T47D (cell line): Measurements from ENCODE around the gene DTYMK.

Experiments used
- DNase-seq, 2 experiments: peaks; one replicate each; pipeline versions ENCODE4 v3.0.0 to v3.0.0-alpha.2; 2011 to 2012; ENCODE audit warnings: low read depth in 1 of 2, low spot score in 1 of 2
- JUND ChIP-seq: IDR thresholded peaks from 2 replicates; pipeline ENCODE4 v1.6.1; 2012; ENCODE audit warnings: low read depth
- in situ Hi-C: cut with HindIII; loops from 2 replicates; pipeline ENCODE4 v1.10.0; 2016; ENCODE audit warnings: low sequenced_read_pairs, low pct_unique_long_range_greater_than_20kb

DTYMK gene

GRCh38 chr2:241660593-241661213 lies 25.9 kb downstream of the DTYMK start:
- no peak for DNase-seq
- in situ Hi-C loops = no loop called here
- no peak for TF ChIP-seq JUND

GRCh38 chr2:241659150-241659739 lies 27.4 kb downstream of the DTYMK start:
- in situ Hi-C loops = no loop called here

GRCh38 chr2:241658296-241658695 lies 28.3 kb downstream of the DTYMK start:
- in situ Hi-C loops = no loop called here
- no peak for TF ChIP-seq JUND
- DNase-seq = no peak

More at GRCh38 chr2:241659150-241659739, 27.4 kb downstream of the DTYMK start:
- peak in 1 of 2 experiments; percentile 79 for DNase-seq
- TF ChIP-seq JUND = no peak

- TF ChIP-seq JUND = no peak
- in situ Hi-C loops = no loop called here
- DNase-seq = no peak
Measured at GRCh38 chr2:241657786-241658254, 28.8 kb downstream of the DTYMK start.

GRCh38 chr2:241656190-241656741 lies 30.3 kb downstream of the DTYMK start:
- DNase-seq = no peak
- TF ChIP-seq JUND = no peak
- in situ Hi-C loops = no loop called here

GRCh38 chr2:241655516-241656189 lies 31.0 kb downstream of the DTYMK start:
- in situ Hi-C loops = no loop called here
- DNase-seq = no peak
- TF ChIP-seq JUND = no peak

GRCh38 chr2:241654551-241654950 lies 32.1 kb downstream of the DTYMK start:
- in situ Hi-C loops = no loop called here
- DNase-seq = no peak
- TF ChIP-seq JUND = no peak

GRCh38 chr2:241653210-241653750 lies 33.3 kb downstream of the DTYMK start:
- DNase-seq = no peak
- in situ Hi-C loops = no loop called here
- TF ChIP-seq JUND = no peak

- in situ Hi-C loops = no loop called here
Measured at GRCh38 chr2:241652722-241653121, 33.9 kb downstream of the DTYMK start.

GRCh38 chr2:241652142-241652541 lies 34.5 kb downstream of the DTYMK start:
- no peak for DNase-seq
- TF ChIP-seq JUND = no peak
- in situ Hi-C loops = no loop called here

More at GRCh38 chr2:241652722-241653121, 33.9 kb downstream of the DTYMK start:
- DNase-seq = no peak
- no peak for TF ChIP-seq JUND

- no peak for DNase-seq
Measured at GRCh38 chr2:241649927-241650326, 36.7 kb downstream of the DTYMK start.

GRCh38 chr2:241649404-241649803 lies 37.2 kb downstream of the DTYMK start:
- TF ChIP-seq JUND = no peak
- in situ Hi-C loops = no loop called here
- DNase-seq = no peak

More at GRCh38 chr2:241649927-241650326, 36.7 kb downstream of the DTYMK start:
- in situ Hi-C loops = no loop called here
- no peak for TF ChIP-seq JUND

GRCh38 chr2:241648453-241648852 lies 38.2 kb downstream of the DTYMK start:
- in situ Hi-C loops = no loop called here
- no peak for DNase-seq
- no peak for TF ChIP-seq JUND
